Measurements from ENCODE around the gene FBXO11.
"Not testable (repeated sequence)": the region's sequence is repeated elsewhere in the genome, so short reads cannot be mapped to it uniquely, and the experiment has no call there.

Gene FBXO11

GRCh38 chr2:47897883-47898731, 8.2 kb downstream of the FBXO11 start:
- no peak for DNase-seq (ENCODE audit: low spot score)

GRCh38 chr2:47897191-47897882, 9.0 kb downstream of the FBXO11 start:
- not testable (repeated sequence) for DNase-seq (ENCODE audit: low spot score)

- no peak for DNase-seq (ENCODE audit: low spot score)
Measured at GRCh38 chr2:47896450-47896968, 9.8 kb downstream of the FBXO11 start.

GRCh38 chr2:47893771-47894170, 12.5 kb downstream of the FBXO11 start:
- DNase-seq (ENCODE audit: low spot score): no peak

GRCh38 chr2:47892338-47892730, 14.0 kb downstream of the FBXO11 start:
- no peak for DNase-seq (ENCODE audit: low spot score)

GRCh38 chr2:47891369-47892337, 14.6 kb downstream of the FBXO11 start:
- DNase-seq (ENCODE audit: low spot score): no peak

- no peak for DNase-seq (ENCODE audit: low spot score)
Measured at GRCh38 chr2:47890711-47891368, 15.5 kb downstream of the FBXO11 start.

- DNase-seq (ENCODE audit: low spot score): peak; percentile 38
Measured at GRCh38 chr2:47888581-47889280, 17.6 kb downstream of the FBXO11 start.

- DNase-seq (ENCODE audit: low spot score): no peak
Measured at GRCh38 chr2:47876912-47877311, 29.4 kb downstream of the FBXO11 start.

GRCh38 chr2:47872941-47873340, 33.4 kb downstream of the FBXO11 start:
- DNase-seq (ENCODE audit: low spot score): no peak

- no peak for DNase-seq (ENCODE audit: low spot score)
Measured at GRCh38 chr2:47870641-47871540, 35.4 kb downstream of the FBXO11 start.

- DNase-seq (ENCODE audit: low spot score): no peak
Measured at GRCh38 chr2:47869859-47870595, 36.3 kb downstream of the FBXO11 start.

- no peak for DNase-seq (ENCODE audit: low spot score)
Measured at GRCh38 chr2:47868611-47869352, 37.5 kb downstream of the FBXO11 start.

- no peak for DNase-seq (ENCODE audit: low spot score)
Measured at GRCh38 chr2:47867205-47867604, 39.1 kb downstream of the FBXO11 start.

- DNase-seq (ENCODE audit: low spot score): no peak
Measured at GRCh38 chr2:47864566-47864965, 41.7 kb downstream of the FBXO11 start.

- no peak for DNase-seq (ENCODE audit: low spot score)
Measured at GRCh38 chr2:47862949-47863348, 43.3 kb downstream of the FBXO11 start.

GRCh38 chr2:47853067-47853777, 53.1 kb downstream of the FBXO11 start:
- DNase-seq (ENCODE audit: low spot score): not testable (repeated sequence)

- DNase-seq (ENCODE audit: low spot score): no peak
Measured at GRCh38 chr2:47850198-47850597, 56.1 kb downstream of the FBXO11 start.
